Stimulated activated CD4-positive, alpha-beta T cell treated with anti-CD3 and anti-CD28 coated beads, Interleukin-4, amount 100 ng/mL, for 24 hours (primary cell): ENCODE results near the gene TSPEAR.
"Not testable (repeated sequence)": the region's sequence is repeated elsewhere in the genome, so short reads cannot be mapped to it uniquely, and the experiment has no call there.

Experiments used
- DNase-seq: peaks from one replicate; pipeline ENCODE4 v3.0.0-alpha.2; 2020

The TSPEAR gene

DNA sequence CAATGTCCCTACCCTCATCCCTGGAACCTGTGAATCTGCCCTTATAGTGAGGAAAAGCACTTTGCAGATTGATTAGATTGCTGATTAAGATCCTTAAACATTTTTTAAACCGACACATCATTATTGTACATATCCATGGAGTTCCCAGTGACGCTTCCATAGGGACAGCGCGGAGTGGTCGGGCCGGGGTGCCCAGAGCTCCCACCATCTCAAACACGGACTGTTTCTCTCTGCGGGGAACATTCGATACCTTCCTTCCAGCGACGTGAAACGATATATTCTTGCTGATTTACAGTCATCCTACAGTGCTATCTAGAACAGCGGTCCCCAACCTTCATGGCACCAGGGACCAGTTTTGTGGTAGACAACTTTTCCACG, 10.4 kb downstream of the TSPEAR start:
- DNase-seq, result no peak

DNA sequence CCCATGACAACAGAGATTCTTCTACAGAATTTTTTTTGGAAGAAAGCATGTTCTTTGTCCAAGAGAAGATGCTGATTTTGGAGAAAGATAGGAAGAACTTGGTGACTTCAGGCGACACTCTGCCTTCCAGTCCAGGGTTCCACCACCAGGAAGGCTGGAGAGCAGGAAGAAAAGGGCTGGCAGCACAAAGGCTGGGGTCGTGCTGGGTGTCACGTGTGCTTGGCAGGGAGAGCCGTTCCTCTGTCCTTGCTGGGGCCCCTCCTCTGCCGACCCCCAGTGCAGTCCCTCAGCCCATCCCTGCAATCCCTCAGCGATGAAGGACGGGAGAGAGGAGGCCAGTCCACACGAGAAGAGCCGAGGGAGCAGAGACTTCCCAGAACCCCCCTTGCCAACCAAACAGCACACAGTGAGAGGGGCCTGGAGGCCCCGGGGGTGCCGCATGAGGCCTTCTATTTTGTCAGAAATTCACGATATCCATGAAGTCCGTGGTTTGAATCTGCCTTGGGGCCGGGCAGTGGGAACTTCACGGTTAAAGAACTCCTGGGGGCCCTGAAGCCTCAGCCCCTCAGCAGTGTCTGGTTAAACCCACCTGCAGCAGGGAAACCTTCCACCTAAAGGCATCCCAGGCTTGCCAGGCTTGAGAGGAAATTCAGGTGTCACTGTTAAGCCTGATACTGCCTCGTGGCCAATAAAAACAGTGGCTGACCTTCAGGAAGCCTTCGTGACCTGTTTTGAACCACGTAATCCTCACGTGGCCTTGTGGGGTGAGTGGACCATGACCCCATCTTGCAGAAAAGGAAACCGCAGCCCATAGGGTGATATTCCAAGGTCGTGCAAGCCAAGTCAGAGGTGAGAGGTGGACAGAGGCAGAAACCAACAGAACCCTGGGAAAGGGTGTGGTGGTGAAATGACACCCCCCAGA, 11.0 kb downstream of the TSPEAR start:
- DNase-seq, result no peak

DNA sequence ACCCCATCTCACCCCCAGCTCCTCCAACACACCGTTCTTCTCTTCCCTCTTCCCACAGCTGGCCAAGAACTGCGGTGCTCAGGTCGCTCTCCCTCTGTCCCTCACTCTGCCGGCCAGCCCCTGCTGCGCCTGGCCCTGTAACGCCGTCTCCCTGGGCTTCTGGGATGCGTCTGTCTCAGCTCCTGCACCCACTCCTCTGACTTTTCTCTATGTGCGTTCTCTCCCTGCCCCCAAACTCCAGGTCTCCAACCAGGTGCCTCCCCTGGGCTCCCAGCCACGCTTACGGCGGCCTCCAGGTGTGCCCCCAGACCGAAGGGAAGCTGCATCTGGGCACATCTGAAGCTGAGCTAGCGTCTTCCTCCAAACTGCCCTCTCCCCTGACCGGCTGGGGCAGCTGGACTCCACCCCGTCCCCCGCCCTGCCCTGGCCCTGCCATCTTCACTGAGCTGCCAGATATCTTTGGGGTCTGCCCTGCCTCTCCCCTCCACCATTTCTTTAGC, 11.8 kb downstream of the TSPEAR start:
- DNase-seq, result no peak

DNA sequence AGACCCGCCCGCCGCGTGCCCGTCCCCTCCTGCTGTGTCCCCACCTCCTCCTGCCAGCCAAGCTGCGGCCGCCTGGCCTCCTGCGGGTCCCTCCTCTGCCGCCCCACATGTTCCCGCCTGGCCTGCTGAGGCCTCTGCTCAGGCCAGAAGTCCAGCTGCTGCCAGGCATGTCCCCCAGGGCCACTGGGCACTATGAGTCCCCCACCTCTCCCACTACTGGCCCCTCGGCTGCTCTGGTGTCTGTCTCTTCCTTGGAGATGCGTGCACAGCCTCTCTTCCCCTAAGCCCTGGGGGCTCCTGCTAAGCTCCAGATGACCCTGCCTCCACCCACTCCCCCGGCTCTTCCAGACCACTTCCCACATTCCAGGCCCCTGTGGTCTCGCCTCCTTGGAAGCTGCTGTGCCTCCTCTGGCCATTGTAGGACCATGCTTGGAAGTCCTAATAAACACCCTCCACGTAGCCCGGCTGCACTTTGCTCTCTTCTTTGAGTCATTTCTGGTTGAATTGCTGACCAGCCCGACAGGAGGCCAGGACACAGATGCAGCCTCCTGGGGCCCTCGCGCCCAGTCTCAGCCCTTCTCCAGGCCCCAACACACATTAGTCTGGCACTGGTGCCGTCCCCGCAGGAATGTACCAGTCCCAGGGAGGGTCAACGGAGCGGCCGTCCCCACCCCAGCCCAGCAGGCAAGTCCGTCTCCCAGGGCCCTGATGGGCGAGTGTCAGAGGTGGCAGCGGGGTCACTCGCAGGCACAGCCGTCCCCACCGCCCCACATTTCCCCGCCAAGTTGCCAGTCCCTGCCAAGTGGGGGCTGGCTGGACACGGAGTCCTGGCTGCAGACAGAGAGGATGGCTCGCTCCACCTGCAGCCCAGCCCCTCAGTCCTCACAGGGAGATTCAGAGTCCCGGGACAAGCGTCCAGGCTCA, 13.3 kb downstream of the TSPEAR start:
- no peak for DNase-seq

DNA sequence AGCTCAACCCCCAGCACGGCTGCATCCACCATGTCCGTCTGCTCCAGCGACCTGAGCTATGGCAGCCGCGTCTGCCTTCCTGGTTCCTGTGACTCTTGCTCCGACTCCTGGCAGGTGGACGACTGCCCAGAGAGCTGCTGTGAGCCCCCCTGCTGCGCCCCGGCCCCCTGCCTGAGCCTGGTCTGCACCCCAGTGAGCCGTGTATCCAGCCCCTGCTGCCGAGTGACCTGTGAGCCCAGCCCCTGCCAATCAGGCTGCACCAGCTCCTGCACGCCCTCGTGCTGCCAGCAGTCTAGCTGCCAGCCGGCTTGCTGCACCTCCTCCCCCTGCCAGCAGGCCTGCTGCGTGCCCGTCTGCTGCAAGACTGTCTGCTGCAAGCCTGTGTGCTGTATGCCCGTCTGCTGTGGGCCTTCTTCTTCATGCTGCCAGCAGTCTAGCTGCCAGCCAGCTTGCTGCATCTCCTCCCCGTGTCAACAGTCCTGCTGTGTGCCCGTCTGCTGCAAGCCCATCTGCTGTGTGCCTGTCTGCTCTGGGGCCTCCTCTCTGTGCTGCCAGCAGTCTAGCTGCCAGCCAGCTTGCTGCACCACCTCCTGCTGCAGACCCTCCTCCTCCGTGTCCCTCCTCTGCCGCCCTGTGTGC, 14.1 kb downstream of the TSPEAR start, which contains the start of gene KRTAP10-12:
KRTAP10-12 (plus strand) TSS at position 1 of the 639 bp plus-strand sequence; CDS start at position 31, 30 bp downstream.
- not testable (repeated sequence) for DNase-seq

DNA sequence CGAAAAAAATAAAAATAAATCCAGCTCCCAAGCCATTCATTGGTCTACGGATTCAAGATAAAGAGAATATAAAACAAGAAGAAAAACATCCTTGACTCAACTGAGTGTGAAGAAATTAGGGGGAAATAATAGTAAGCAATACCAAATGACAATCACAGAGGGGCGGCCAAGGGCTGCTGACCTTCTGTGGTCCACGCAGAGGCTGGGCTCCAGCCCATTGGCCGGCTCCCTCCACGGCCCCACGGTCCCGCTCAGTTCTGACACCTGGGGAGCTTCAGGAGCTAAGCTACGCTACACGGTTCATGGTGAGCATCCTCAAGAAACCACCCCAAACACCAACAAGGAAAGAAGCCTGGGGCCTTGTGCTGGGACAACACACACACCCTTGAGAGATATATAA, 14.8 kb downstream of the TSPEAR start:
- DNase-seq, result no peak

DNA sequence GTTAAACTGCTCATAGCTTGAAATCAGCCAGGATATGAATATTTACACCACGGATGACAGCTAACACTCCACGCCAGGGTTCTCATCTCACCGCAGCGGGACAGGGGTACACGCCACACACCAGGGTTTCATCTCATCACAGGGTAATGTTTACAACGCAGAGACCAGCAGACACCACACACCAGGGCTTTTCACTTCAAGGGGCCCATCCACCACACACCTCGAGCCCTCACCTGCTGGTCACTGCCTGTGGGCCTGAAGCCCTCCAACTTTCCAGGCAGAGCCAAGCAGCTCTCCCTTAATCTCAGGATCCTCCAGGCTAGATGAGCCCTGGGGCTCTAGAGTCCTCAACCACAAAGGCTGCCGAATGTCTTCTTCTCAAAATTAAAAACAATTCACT, 15.7 kb downstream of the TSPEAR start:
- DNase-seq, result no peak

DNA sequence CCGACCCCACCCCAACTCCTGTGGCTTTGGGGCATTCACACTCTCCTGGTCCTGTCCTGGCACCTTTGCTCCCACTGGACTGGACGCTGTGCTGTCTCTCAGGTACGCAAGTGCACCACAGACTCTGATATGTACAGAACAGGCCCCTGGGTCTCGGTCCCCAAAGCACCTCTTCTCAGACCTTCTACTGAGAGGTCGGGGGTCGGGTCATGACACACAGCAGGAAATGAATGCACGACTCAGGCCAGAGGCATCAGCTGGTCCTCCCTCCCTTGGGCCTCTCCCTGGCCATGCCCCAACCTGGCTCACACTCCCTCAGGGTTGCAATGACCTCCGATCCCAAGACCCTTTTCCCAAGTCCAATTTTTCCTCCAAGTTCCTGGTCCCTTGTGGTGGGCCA, 16.2 kb downstream of the TSPEAR start:
- no peak for DNase-seq

DNA sequence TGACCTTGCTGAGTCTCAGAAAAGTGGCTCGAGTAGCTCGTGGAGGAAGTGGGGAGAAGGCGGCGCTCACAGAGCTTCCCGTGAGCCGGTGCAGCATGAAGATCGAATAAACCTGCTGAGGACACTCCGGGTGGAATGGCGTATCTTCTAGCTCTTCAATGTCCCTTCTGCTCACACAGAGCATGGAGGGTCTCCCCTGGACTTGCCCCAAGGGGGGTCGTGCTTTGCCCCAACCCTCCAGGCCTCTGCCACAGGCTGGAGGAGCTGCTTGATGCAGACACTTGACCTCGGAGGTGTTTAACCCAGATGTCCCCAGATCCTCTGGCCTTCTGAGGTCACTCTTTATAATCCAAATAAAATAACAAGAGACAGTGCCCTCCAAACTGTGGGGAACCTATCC, 16.6 kb downstream of the TSPEAR start:
- no peak for DNase-seq

DNA sequence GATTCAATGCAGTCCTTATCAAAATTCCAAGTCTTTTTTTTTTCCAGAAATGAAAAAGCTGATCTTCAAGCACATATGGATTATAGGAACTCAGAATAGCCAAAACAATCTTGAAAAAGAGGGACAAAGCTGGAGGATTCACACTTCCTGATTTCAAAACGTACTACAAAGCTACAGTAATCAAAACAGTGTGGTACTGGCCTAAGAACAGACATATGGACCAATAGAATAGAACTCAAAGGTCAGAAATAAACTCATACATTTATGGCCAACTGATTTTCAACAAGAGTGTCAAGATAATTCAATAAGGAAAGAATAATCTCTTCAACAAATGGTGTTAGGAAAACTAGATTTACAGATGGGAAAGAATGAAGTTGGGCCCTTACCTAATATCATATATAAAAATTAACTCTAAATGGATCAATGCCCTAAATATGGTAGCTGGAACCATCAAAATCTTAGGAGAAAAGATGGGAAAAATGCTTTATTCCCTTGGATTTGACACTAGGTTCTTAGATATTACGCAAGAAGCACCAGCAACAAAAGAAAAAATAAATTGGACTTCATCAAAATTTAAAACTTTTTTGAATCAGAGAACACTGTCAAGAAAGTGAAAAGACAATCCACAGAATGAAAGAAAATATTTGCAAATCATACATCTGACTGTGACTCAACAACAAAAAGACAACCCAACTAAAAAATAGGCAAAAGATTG, 18.4 kb downstream of the TSPEAR start:
- DNase-seq, result no peak

DNA sequence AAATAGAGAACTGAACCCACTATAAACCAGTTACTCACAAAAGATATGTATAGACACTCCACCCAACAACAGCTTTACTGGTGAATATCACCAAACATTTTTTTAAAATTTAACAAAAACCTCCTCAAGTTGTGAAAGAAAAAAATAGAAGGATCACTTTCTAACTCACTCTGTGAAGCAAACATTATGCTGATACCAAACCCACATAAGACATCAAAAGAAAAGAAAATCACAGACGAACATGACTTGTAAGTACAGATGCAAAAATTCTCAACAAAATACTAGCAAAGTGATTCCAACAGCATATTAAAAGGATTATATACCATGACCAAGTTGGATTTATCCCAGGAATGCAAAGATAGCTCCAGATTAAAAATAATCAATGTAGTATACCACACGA, 19.7 kb downstream of the TSPEAR start:
- DNase-seq, result no peak

DNA sequence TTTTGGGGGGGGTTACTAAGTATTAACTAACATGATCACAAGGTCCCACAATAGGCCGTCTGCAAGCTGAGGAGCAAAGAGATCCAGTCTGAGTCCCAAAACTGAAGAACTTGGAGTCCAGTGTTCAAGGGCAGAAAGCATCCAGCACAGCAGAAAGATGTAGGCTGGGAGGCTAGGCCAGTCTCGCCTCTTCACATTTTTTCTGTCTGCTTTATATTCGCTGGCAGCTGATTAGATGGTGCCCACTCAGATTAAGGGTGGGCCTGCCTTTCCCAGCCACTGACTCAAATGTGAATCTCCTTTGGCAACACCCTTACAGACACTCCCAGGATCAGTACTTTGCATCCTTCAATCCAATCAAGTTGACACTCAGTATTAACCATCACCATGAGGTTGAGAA, 21.6 kb downstream of the TSPEAR start:
- DNase-seq, result not testable (repeated sequence)

DNA sequence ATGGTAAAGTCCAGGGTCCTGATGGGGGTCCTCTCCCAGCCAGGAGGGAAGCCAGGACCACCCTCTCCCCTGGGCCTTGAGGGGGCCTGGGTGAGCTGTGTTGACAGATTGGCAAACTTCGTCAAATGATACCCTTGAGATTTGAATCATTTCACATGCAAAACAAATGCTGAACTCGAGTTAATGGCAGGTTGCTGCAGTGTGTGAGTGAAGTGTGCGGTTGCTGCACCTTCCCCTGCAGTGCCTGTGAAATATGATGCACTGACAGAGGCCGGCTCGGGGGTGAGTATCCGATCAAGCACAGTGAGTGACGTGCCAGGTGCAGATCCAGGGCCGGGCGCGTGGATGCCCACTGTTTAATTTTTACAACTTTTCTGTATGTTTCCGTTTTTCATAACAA, 23.7 kb downstream of the TSPEAR start:
- no peak for DNase-seq

DNA sequence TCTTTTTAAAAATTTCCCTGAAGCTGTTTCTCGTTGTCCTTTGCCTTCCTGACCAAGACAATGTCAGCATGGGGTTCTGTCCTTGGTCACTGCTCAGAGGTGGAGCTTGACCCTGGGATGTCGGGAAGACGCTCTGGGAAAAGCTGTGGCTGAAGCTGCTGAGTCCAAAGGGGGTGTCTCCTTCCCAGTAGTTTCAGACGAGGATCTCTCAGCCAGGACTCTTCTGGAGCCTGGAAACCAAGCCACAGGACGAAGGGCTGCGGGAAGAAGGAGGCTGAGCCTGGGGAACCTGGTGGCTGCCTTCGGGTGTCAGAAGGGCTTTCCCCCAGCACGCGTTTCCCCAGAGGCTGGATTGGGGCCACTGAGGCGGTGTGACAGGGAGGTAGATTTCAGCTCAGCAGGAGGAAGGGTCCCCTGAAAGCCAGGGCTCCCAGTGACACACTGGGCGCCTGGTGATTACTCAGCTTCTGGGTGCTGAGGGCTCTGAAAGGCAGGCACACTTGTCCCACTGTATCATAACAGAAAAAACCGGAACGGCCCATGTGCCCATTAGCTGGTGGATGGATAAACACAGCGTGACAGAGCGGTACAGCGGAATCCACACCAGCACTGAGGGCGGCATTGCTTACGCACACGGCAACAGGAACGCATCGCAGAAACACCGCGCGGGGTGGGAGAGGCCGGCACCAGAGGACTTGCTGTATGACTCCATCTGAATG, 24.4 kb downstream of the TSPEAR start:
- DNase-seq, result no peak

DNA sequence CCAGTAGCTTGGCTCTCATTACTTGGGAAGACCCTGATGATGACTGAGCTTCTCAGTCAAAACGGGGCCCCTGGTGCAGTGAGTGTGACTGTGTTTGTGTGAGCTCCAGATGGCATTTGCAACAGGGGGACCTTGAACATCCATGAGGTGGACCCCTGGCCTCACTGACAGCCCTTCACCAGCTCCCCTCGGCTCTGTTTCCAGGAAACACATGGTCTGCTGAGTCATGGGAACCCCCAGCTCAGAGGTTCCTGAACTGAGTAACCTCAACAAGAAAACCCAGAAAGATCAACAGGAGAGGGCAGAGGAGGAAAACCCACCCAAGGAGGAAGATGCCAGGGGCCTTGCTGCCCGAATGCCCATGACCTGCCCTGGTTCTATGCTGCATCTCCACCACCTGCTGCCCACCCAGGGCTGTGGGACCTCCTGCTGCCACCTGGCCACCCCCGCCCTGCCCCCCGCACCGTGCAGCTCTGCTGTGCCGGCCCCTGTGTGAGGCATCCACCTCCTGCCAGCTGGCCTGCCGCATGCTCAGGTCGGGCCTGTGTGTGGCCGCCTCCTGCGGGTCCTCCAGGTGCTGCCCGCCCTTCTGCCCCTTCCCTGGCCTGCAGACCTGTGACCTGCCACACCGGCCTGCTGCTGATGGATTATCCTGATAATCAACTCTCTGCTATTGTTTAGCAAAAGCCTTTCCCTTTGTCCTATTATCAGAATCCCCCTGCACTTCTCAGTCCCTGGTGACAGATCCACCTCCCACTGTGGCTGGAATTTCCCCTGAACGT, 25.2 kb downstream of the TSPEAR start:
- DNase-seq, result no peak

DNA sequence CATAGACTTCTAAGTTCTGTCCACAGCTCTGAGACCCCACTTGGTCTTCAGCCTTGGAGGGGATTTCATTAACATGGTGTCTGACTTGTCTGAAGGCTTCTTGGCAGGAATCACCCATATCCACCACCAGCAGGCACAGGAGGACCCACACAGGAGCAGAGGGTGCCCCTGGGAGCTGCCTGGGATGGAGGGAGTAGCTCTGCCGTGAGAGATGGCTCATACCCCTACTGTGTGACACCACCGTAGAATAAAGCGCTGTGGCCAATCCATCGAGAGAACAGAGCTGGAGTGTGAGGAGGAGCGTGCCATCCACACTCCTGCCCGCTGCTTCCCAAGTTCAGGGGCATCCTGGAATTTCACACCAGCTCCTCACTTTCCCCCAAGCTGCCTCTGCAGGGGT, 26.3 kb downstream of the TSPEAR start:
- DNase-seq, result not testable (repeated sequence)

DNA sequence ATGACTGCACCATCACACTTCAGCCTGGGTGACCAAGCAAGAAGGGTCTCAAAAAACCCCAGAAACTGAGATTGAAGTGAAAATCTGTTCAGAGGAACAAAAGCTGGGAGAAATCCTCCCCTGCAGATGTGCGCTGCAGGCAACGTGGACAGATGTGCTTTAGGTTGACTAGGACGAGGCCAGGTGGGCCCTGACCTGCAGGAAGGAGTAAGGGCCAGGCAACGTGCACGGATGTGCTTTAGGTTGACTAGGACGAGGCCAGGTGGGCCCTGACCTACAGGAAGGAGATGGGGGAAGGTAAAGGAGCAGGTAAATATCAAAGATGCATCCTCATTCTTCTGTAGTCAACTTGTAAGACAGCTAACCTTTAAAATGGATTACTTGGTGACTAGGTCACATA, 26.9 kb downstream of the TSPEAR start:
- DNase-seq, result no peak

DNA sequence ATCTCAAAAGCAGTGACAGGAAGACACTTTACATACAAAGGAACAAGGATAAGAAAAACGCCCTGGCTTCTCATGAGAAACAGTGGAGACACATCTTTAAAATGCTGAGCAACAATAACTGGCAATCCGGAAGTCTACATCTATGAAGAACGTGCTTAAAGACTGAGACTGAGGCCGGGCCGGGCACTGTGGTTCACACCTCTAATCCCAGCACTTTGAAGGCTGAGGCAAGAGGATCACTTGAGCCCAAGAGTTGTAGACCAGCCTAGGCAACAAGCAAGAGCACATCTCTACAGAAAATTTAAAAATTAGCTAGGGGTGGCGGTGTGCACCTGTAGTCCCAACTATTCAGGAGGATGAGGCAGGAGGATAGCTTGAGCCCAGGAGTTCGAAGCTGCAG, 27.3 kb downstream of the TSPEAR start:
- DNase-seq, result no peak

DNA sequence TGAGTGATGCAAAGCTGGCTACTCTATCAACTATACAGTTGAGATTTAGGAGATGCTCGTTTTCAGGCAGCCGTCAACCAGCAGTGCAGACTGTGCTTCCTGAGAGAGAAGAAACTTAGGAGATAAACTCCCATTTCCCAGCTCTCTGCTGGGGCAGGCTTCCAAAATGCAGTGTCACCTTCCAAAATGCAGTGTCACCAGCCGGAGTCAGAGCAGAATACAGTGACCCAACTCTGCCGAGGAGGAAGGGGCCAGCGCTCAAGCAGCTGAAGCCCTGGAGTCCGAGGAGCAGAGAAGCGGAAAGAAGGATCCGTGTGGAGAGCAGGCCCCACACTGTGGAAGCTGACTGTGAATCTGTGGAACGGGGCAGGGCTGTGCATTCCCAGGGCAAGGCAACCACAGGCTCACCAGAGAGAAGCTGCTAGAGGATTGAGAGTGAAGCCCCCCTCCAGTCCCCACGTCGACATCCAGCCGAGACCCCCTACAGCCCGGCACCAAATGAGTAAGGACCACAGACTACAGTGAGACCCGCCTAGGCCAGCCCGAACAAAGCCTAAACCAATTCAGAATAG, 28.7 kb downstream of the TSPEAR start:
- no peak for DNase-seq

DNA sequence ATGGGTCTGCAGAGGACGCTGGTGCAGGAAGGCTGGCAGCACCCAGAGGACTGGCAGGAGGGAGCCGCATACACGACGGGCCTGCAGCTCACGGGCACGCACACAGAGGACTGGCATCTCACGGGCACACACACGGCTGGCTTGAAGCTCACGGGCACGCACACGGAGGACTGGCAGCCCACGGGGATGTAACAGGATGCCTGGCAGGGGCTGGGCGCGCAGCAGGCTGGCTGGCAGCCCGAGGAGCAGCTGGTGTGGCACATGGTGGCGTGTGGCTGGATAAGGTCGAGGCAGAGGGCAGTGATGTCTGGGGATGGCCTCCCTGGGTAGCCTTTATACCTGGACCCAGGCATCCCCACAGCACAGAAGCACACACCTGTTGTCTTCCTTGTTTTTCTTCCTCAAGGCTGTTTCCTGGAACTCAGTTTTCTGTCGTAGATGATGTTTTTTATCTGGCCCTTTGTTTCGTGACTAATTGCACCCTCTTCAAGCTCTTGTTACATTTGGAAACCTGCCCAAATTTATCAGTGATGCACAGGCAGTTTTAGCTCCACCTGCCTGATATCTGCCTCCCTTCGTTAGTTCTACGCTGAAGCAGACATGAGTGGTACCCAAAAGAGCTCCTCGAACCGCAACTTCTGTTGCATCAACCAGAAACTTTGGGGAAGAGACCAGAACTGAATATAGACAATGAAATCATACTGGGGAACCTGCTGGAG, 29.4 kb downstream of the TSPEAR start, which contains the start of gene KRTAP12-1:
KRTAP12-1 (minus strand) TSS at position 303 of the 719 bp plus-strand sequence; CDS start at position 263, 40 bp downstream.
- DNase-seq, result no peak
